Endodermal cell (in vitro differentiated cells): Measurements from ENCODE around the gene KCNQ5. TPM values are rescaled to one million over a fixed set of nuclear protein-coding genes. Genes with fewer than 3 reads are reported as not detected.

ENCODE experiments used
- DNase-seq: peaks from one replicate; pipeline ENCODE4 v3.0.0-alpha.2; 2017
- H3K27ac ChIP-seq: 2 replicates; pipeline ENCODE4 v1.5.1; 2013; ENCODE audit warnings: mild to moderate bottlenecking, low read depth, low read length, moderate library complexity
- H3K27me3 ChIP-seq: 2 replicates; pipeline ENCODE4 v1.6.1; 2013; ENCODE audit warnings: mild to moderate bottlenecking, low read length, moderate library complexity; ENCODE audit not compliant: insufficient read depth, control insufficient read depth, poor library complexity, severe bottlenecking
- H3K36me3 ChIP-seq: 2 replicates; pipeline ENCODE4 v1.7.0; 2013; ENCODE audit warnings: mild to moderate bottlenecking, low read length, moderate library complexity; ENCODE audit not compliant: control insufficient read depth, insufficient read depth
- H3K4me1 ChIP-seq: one replicate; pipeline ENCODE4 v1.7.0; 2013; ENCODE audit warnings: low read length; ENCODE audit not compliant: control insufficient read depth, insufficient read depth
- H3K4me3 ChIP-seq: 2 replicates; pipeline ENCODE4 v1.5.1; 2013; ENCODE audit warnings: mild to moderate bottlenecking, low read length, moderate library complexity
- H3K9ac ChIP-seq: 2 replicates; pipeline ENCODE4 v1.6.1; 2013; ENCODE audit warnings: mild to moderate bottlenecking, low read length, moderate library complexity; ENCODE audit not compliant: poor library complexity, severe bottlenecking; ENCODE audit errors: extremely low read depth
- H3K9me3 ChIP-seq: 2 replicates; pipeline ENCODE4 v1.6.1; 2013; ENCODE audit warnings: mild to moderate bottlenecking, low read length, moderate library complexity; ENCODE audit not compliant: control insufficient read depth
- H3K27ac Mint-ChIP-seq: 2 replicates; pipeline ENCODE4 v1.8.0; 2020; ENCODE audit warnings: mixed read lengths
- H3K27me3 Mint-ChIP-seq: 2 replicates; pipeline ENCODE4 v1.8.0; 2021; ENCODE audit warnings: mild to moderate bottlenecking, mixed read lengths; ENCODE audit not compliant: insufficient read depth
- H3K36me3 Mint-ChIP-seq: 2 replicates; pipeline ENCODE4 v1.8.0; 2020; ENCODE audit warnings: low read depth, mixed read lengths
- H3K4me1 Mint-ChIP-seq: 2 replicates; pipeline ENCODE4 v1.8.0; 2020; ENCODE audit warnings: mixed read lengths
- H3K4me3 Mint-ChIP-seq: 2 replicates; pipeline ENCODE4 v1.8.0; 2020; ENCODE audit warnings: mild to moderate bottlenecking, moderate library complexity, mixed read lengths
- H3K9me3 Mint-ChIP-seq: 2 replicates; pipeline ENCODE4 v1.8.0; 2020; ENCODE audit warnings: mild to moderate bottlenecking, mixed read lengths
- CTCF ChIP-seq: fragments of 200-600 bp; sonication (generic); conservative IDR thresholded peaks from 2 replicates; pipeline ENCODE4 v1.5.0; 2021; ENCODE audit warnings: antibody characterized with exemption, mild to moderate bottlenecking
- WGBS, 2 experiments: methylation state at CpG; one replicate each; pipeline versions ENCODE4 v1.1.5 to v1.1.7; 2013; ENCODE audit warnings: missing lambda C conversion rate in 2 of 2, mixed read lengths in 1 of 2; ENCODE audit not compliant: insufficient coverage in 1 of 2, insufficient read length in 1 of 2; 5-methylcytosine and 5-hydroxymethylcytosine counted together
- total RNA-seq, 2 donors: library from RNA; stranded (reverse); fragmentation: NEBNext Ultra II Directional in 1 of 2; extraction: Animal tissue kit (Norgen Biotek cat#: 25700) in 1 of 2; gene quantifications; 2 replicates in 1 of 2; 3 replicates in 1 of 2; pipeline ENCODE4 v1.2.1, GENCODE V29; 2021

KCNQ5 gene
- total RNA-seq, 2 donors from 2014 or later: 2.4 to 8.3 TPM

GRCh38 chr6:72647489-72647888 lies 25.6 kb downstream of the KCNQ5 start:
- H3K9ac ChIP-seq: no peak overlapping the region
- H3K36me3 Mint-ChIP-seq: no peaks in the 10 kb centered on the region
- no peak for DNase-seq
- no peaks in the 10 kb centered on the region for H3K36me3 ChIP-seq
- WGBS, 2 experiments: 89 to 100% methylated on average over 1 to 2 of the region's 2 CpGs
- H3K4me3 ChIP-seq: no peak overlapping the region
- H3K9me3 Mint-ChIP-seq: no peaks in the 10 kb centered on the region
- no peaks in the 10 kb centered on the region for H3K4me1 Mint-ChIP-seq
- no peaks in the 10 kb centered on the region for H3K4me1 ChIP-seq
- no peaks in the 10 kb centered on the region for H3K9me3 ChIP-seq
- no peak for TF ChIP-seq CTCF
- H3K27ac ChIP-seq: no peak overlapping the region
- H3K4me3 Mint-ChIP-seq: no peak overlapping the region
- no peak overlapping the region for H3K27ac Mint-ChIP-seq
- no peaks in the 10 kb centered on the region for H3K27me3 Mint-ChIP-seq
- no peaks in the 10 kb centered on the region for H3K27me3 ChIP-seq

- Mint-ChIP-seq H3K4me3 (no peak overlapping the region), H3K27me3 (no peaks in the 10 kb centered on the region), H3K36me3 (no peaks in the 10 kb centered on the region), H3K9me3 (no peaks in the 10 kb centered on the region), H3K4me1 (no peaks in the 10 kb centered on the region), H3K27ac (no peak overlapping the region)
- Histone ChIP-seq H3K36me3 (no peaks in the 10 kb centered on the region), H3K27ac (no peak overlapping the region), H3K4me3 (no peak overlapping the region), H3K27me3 (no peaks in the 10 kb centered on the region), H3K9me3 (no peaks in the 10 kb centered on the region), H3K4me1 (no peaks in the 10 kb centered on the region), H3K9ac (no peak overlapping the region)
- no peak for TF ChIP-seq CTCF
- whole genome bisulfite sequencing, 2 experiments: 92 to 99% methylated on average over 7 to 8 of the region's 8 CpGs
- DNase-seq: no peak
These were observed 27.4 kb downstream of the KCNQ5 start for GRCh38 chr6:72649032-72649984.

GRCh38 chr6:72650081-72650745 lies 28.3 kb downstream of the KCNQ5 start:
- Histone ChIP-seq H3K9ac (no peak overlapping the region), H3K27me3 (no peaks in the 10 kb centered on the region), H3K36me3 (no peaks in the 10 kb centered on the region), H3K9me3 (no peaks in the 10 kb centered on the region), H3K4me1 (no peaks in the 10 kb centered on the region), H3K27ac (no peak overlapping the region), H3K4me3 (no peak overlapping the region)
- no peaks in the 10 kb centered on the region for H3K36me3 Mint-ChIP-seq
- 80 to 83% methylated on average over 1 to 2 of the region's 2 CpGs for WGBS, 2 experiments
- no peak overlapping the region for H3K27ac Mint-ChIP-seq
- no peak for TF ChIP-seq CTCF
- H3K4me1 Mint-ChIP-seq: no peaks in the 10 kb centered on the region
- DNase-seq: no peak
- no peaks in the 10 kb centered on the region for H3K27me3 Mint-ChIP-seq
- H3K9me3 Mint-ChIP-seq: no peaks in the 10 kb centered on the region
- no peak overlapping the region for H3K4me3 Mint-ChIP-seq
